Measurements from ENCODE around the gene POLH. TPM values are rescaled to one million over a fixed set of nuclear protein-coding genes. Genes with fewer than 3 reads are reported as not detected.

Gene POLH
- total and polyA plus RNA-seq, 4 donors, result 9.5 to 18.0 (median 11.9) TPM

Small RNA genes lying within 50 kb of the gene (small RNA-seq; reads per million reads assigned to genes)
- not detected for gene RF00426 (ENCODE audit: low replicate concordance)

Other genes with a start within 250 kb of the POLH start
- gene ZNF318, start 206.5 kb upstream of the POLH start, total RNA-seq, result 10 to 100 TPM; 17.7 to 22.5 TPM
- gene ZNF318, start 206.5 kb upstream of the POLH start, polyA plus RNA-seq (ENCODE audit: insufficient read length in 2 of 2), result 10 to 100 TPM; 24.6 to 29.2 TPM
- gene ABCC10, start 148.6 kb upstream of the POLH start, total RNA-seq, result 10 to 100 TPM; 15.8 to 25.2 TPM
- gene ABCC10, start 148.6 kb upstream of the POLH start, polyA plus RNA-seq (ENCODE audit: insufficient read length in 2 of 2), result 10 to 100 TPM; 36.0 to 55.8 TPM
- 1 to 10 TPM; 3.5 to 4.1 TPM for gene DLK2, start 120.6 kb upstream of the POLH start, total RNA-seq
- 10 to 100 TPM; 13.6 to 14.5 TPM for gene DLK2, start 120.6 kb upstream of the POLH start, polyA plus RNA-seq (ENCODE audit: insufficient read length in 2 of 2)
- 10 to 100 TPM in 1 of 2 donors, 1 to 10 TPM in 1; 8.8 to 18.2 TPM for gene TJAP1, start 98.6 kb upstream of the POLH start, total RNA-seq
- gene TJAP1, start 98.6 kb upstream of the POLH start, polyA plus RNA-seq (ENCODE audit: insufficient read length in 2 of 2), result 10 to 100 TPM; 33.9 to 46.4 TPM
- 1 to 10 TPM; 1.8 to 3.2 TPM for gene LRRC73, start 65.8 kb upstream of the POLH start, total RNA-seq
- 10 to 100 TPM in 1 of 2 donors, 1 to 10 TPM in 1; 8.2 to 10.5 TPM for gene LRRC73, start 65.8 kb upstream of the POLH start, polyA plus RNA-seq (ENCODE audit: insufficient read length in 2 of 2)
- gene YIPF3, start 59.3 kb upstream of the POLH start, total RNA-seq, result 100 to 1,000 TPM in 1 of 2 donors, 10 to 100 TPM in 1; 54.7 to 106 TPM
- gene YIPF3, start 59.3 kb upstream of the POLH start, polyA plus RNA-seq (ENCODE audit: insufficient read length in 2 of 2), result 100 to 1,000 TPM; 125 to 140 TPM
- gene POLR1C, start 59.1 kb upstream of the POLH start, total RNA-seq, result 10 to 100 TPM; 22.6 to 28.9 TPM
- gene POLR1C, start 59.1 kb upstream of the POLH start, polyA plus RNA-seq (ENCODE audit: insufficient read length in 2 of 2), result 10 to 100 TPM; 31.7 to 34.4 TPM
- 10 to 100 TPM; 27.4 to 34.7 TPM for gene XPO5, start 147 bp upstream of the POLH start, total RNA-seq
- gene XPO5, start 147 bp upstream of the POLH start, polyA plus RNA-seq (ENCODE audit: insufficient read length in 2 of 2), result 10 to 100 TPM; 46.2 to 48.9 TPM
- 10 to 100 TPM; 26.2 to 46.6 TPM for gene GTPBP2, start 53.1 kb downstream of the POLH start, total RNA-seq
- 10 to 100 TPM; 41.2 to 62.9 TPM for gene GTPBP2, start 53.1 kb downstream of the POLH start, polyA plus RNA-seq (ENCODE audit: insufficient read length in 2 of 2)
- 10 to 100 TPM; 14.6 to 28.9 TPM for gene MAD2L1BP, start 59.7 kb downstream of the POLH start, total RNA-seq
- gene MAD2L1BP, start 59.7 kb downstream of the POLH start, polyA plus RNA-seq (ENCODE audit: insufficient read length in 2 of 2), result 10 to 100 TPM; 26.7 to 27.1 TPM
- 1 to 10 TPM; 1.6 to 4.7 TPM for gene RSPH9, start 68.9 kb downstream of the POLH start, total RNA-seq
- gene RSPH9, start 68.9 kb downstream of the POLH start, polyA plus RNA-seq (ENCODE audit: insufficient read length in 2 of 2), result 1 to 10 TPM; 6.4 to 7.1 TPM
- 10 to 100 TPM; 24.1 to 56.6 TPM for gene MRPS18A, start 111.6 kb downstream of the POLH start, total RNA-seq
- gene MRPS18A, start 111.6 kb downstream of the POLH start, polyA plus RNA-seq (ENCODE audit: insufficient read length in 2 of 2), result 10 to 100 TPM; 31.1 to 34.1 TPM
- gene VEGFA, start 194.0 kb downstream of the POLH start, total RNA-seq, result 10 to 100 TPM; 45.8 to 74.3 TPM
- 10 to 100 TPM; 49.9 to 73.7 TPM for gene VEGFA, start 194.0 kb downstream of the POLH start, polyA plus RNA-seq (ENCODE audit: insufficient read length in 2 of 2)

All from spinal cord (tissue), 4 donors.